HS-5 (cell line): Measurements from ENCODE around the gene GRAPL.
"Not testable (repeated sequence)": the region's sequence is repeated elsewhere in the genome, so short reads cannot be mapped to it uniquely, and the experiment has no call there.

ENCODE experiments used
- DNase-seq: peaks from one replicate; pipeline ENCODE4 v3.0.0-alpha.2; 2012; ENCODE audit warnings: low read depth

The GRAPL gene

DNA sequence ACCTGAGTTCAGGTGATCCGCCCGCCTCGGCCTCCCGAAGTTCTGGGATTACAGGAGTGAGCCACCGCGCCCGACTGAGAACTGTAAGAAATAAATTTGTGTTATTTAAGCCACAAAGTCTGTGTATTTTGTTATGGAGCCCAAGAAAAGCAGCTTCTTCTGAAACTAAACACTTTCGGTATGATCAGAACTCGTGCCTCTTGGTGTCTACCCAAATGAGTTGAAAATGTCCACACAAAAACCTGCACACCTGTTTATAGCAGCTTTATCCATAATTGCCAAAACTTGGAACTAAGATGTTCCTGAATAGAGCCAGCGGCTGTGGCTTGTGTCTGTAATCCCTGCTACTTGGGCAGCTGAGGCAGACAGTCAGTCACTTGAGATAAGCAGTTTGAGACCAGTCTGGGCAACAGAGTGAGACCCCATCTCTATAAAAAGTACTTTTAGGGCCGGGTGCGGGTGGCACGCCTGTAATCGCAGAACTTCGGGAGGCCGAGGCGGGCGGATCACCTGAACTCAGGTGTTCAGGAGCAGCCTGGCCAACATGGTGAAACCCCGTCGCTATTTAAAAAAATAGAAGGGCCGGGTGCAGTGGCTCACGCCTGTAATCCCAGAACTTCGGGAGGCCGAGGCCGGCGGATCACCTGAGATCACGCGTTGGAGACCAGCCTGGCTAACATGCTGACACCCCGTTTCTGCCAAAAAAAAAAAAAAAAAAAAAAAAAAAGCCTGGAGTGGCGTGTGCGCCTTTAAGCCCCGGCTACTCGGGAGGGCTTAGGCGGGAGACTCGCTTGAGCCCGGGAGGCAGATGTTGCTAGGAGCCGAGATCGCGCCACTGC is 61.7 kb downstream of the GRAPL start:
- not testable (repeated sequence) for DNase-seq

- DNase-seq, result not testable (repeated sequence)
Measured at GRCh38 chr17:19189781-19190405, 62.5 kb downstream of the GRAPL start.

- not testable (repeated sequence) for DNase-seq
Measured at GRCh38 chr17:19196382-19197204, 69.2 kb downstream of the GRAPL start.

DNA sequence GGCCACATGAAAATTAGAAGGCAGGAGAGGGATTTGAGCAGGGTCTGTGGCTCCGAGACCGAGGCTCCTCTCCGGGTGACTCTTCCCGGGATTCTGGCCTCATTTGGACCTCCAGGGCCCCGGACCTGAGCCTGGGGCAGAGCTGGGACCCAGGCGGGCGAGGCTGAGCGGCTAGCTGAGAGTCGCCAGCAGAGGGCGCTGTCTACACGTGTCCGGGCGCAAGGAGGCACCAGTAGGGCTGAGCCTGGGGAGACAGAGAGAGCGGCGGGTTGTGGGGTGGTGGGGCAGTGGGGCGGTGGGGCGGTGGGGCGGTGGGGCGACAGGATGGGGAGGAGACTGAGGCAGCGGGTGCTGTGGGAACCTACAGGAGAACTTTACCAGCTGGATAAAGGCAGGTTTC is 75.1 kb downstream of the GRAPL start:
- not testable (repeated sequence) for DNase-seq

- not testable (repeated sequence) for DNase-seq
Measured at GRCh38 chr17:19203429-19203828, 76.0 kb downstream of the GRAPL start.
